ENCODE measurements around the gene CYP2A7. TPM values are rescaled to one million over a fixed set of nuclear protein-coding genes. Genes with fewer than 3 reads are reported as not detected.
A peak's percentile ranks its signal among the peaks of the same experiment; 100 is the strongest.
"Not testable (repeated sequence)": the region's sequence is repeated elsewhere in the genome, so short reads cannot be mapped to it uniquely, and the experiment has no call there.

The CYP2A7 gene
- total RNA-seq, 5 donors from 2014 or later (not counting 1 experiment from before 2014, with no cell fraction given) = not detected

GRCh38 chr19:40884187-40884931 lies 2.3 kb upstream of the CYP2A7 start:
- H3K9me3 ChIP-seq; H3K4me3 Mint-ChIP-seq; CTCF ChIA-PET; H3K4me3 ChIP-seq (ENCODE audit: control insufficient read depth in 1 of 2, extremely low read depth in 1 of 2, low read length in 1 of 2); H3K27ac Mint-ChIP-seq; H3K4me1 ChIP-seq (ENCODE audit: control insufficient read depth in 1 of 2, extremely low read depth in 1 of 2, insufficient read depth in 2 of 2, low read length in 2 of 2); H3K36me3 Mint-ChIP-seq; H3K36me3 ChIP-seq (ENCODE audit: control insufficient read depth in 2 of 2, extremely low read depth in 1 of 2, insufficient read depth in 1 of 2, low read length in 1 of 2); DNase-seq; ATAC-seq (replicated peaks in 1 of 4); POLR2A ChIA-PET; H3K27ac ChIP-seq (ENCODE audit: low read length); H3K9me3 Mint-ChIP-seq: not testable (repeated sequence)
- Mint-ChIP-seq H3K27me3 (peaks cover 15 to 31% of the 10 kb centered on the region in 2 donors), H3K4me1 (peaks cover 0 to 13% (median 3%) of the 10 kb centered on the region in 3 donors)
- H3K27me3 ChIP-seq (replicated peaks in 1 of 2; ENCODE audit: control insufficient read depth in 2 of 2, extremely low read depth in 1 of 2, insufficient read depth in 2 of 2, low read length in 1 of 2) = peaks cover 0 to 14% of the 10 kb centered on the region in 2 experiments
- WGBS (ENCODE audit: insufficient coverage) = no CpG with 5 or more reads among the region's 1 CpG

GRCh38 chr19:40879349-40879748 lies 2.7 kb downstream of the CYP2A7 start:
- H3K4me3 ChIP-seq (ENCODE audit: control insufficient read depth in 1 of 2, extremely low read depth in 1 of 2, low read length in 1 of 2); H3K4me3 Mint-ChIP-seq; H3K4me1 ChIP-seq (ENCODE audit: control insufficient read depth in 1 of 2, extremely low read depth in 1 of 2, insufficient read depth in 2 of 2, low read length in 2 of 2); H3K9me3 Mint-ChIP-seq; H3K27ac Mint-ChIP-seq; DNase-seq; ATAC-seq (replicated peaks in 1 of 4); POLR2A ChIA-PET; H3K9me3 ChIP-seq; H3K36me3 Mint-ChIP-seq; CTCF ChIA-PET; H3K36me3 ChIP-seq (ENCODE audit: control insufficient read depth in 2 of 2, extremely low read depth in 1 of 2, insufficient read depth in 1 of 2, low read length in 1 of 2); H3K27ac ChIP-seq (ENCODE audit: low read length): not testable (repeated sequence)
- H3K27me3 ChIP-seq (replicated peaks in 1 of 2; ENCODE audit: control insufficient read depth in 2 of 2, extremely low read depth in 1 of 2, insufficient read depth in 2 of 2, low read length in 1 of 2) = peaks cover 0 to 37% of the 10 kb centered on the region in 2 experiments
- Mint-ChIP-seq H3K27me3 (peaks cover 23 to 48% of the 10 kb centered on the region in 2 donors), H3K4me1 (peaks cover 14 to 23% (median 17%) of the 10 kb centered on the region in 3 donors)
- 87% methylated on average over 1 of the region's 4 CpGs for WGBS (ENCODE audit: insufficient coverage)

- H3K4me1 Mint-ChIP-seq = peaks cover 14 to 16% (median 15%) of the 10 kb centered on the region in 3 donors
- H3K36me3 ChIP-seq (ENCODE audit: control insufficient read depth in 2 of 2, extremely low read depth in 1 of 2, insufficient read depth in 1 of 2, low read length in 1 of 2); H3K27ac ChIP-seq (ENCODE audit: low read length); H3K36me3 Mint-ChIP-seq; CTCF ChIA-PET; H3K9me3 ChIP-seq; H3K9me3 Mint-ChIP-seq; H3K4me1 ChIP-seq (ENCODE audit: control insufficient read depth in 1 of 2, extremely low read depth in 1 of 2, insufficient read depth in 2 of 2, low read length in 2 of 2): not testable (repeated sequence)
- peaks cover 20 to 37% of the 10 kb centered on the region in 2 donors for H3K27me3 Mint-ChIP-seq
- H3K27ac Mint-ChIP-seq = peak overlapping the region in 1 of 2 donors; percentile 70
- H3K4me3 ChIP-seq (ENCODE audit: control insufficient read depth in 1 of 2, extremely low read depth in 1 of 2, low read length in 1 of 2) = peak overlapping the region in 1 of 2 donors; percentile 19
- DNase-seq (peak; percentile 67 to 98 (median 86)), ATAC-seq (replicated peaks in 1 of 4) (peak; percentile 86 to 95 (median 86))
- POLR2A ChIA-PET = interaction anchor here in 1 of 2 donors (0.7 kb wide), 1 partner anchor 308 kb away, joined by 3 read pairs; no protein-coding TSS in a partner anchor
- peaks cover 0 to 34% of the 10 kb centered on the region in 2 experiments for H3K27me3 ChIP-seq (replicated peaks in 1 of 2; ENCODE audit: control insufficient read depth in 2 of 2, extremely low read depth in 1 of 2, insufficient read depth in 2 of 2, low read length in 1 of 2)
- peak overlapping the region; percentile 67 to 75 (median 70) for H3K4me3 Mint-ChIP-seq
- no CpG with 5 or more reads among the region's 23 CpGs for WGBS (ENCODE audit: insufficient coverage)
These were observed 6.5 kb downstream of the CYP2A7 start for GRCh38 chr19:40875526-40875951.

- ATAC-seq (replicated peaks in 1 of 4); H3K36me3 ChIP-seq (ENCODE audit: control insufficient read depth in 2 of 2, extremely low read depth in 1 of 2, insufficient read depth in 1 of 2, low read length in 1 of 2); H3K27ac Mint-ChIP-seq; H3K36me3 Mint-ChIP-seq; DNase-seq; POLR2A ChIA-PET; H3K9me3 ChIP-seq; H3K9me3 Mint-ChIP-seq; H3K4me1 ChIP-seq (ENCODE audit: control insufficient read depth in 1 of 2, extremely low read depth in 1 of 2, insufficient read depth in 2 of 2, low read length in 2 of 2); H3K27ac ChIP-seq (ENCODE audit: low read length); CTCF ChIA-PET: not testable (repeated sequence)
- H3K4me3 ChIP-seq (ENCODE audit: control insufficient read depth in 1 of 2, extremely low read depth in 1 of 2, low read length in 1 of 2) = peak overlapping the region in 1 of 2 donors; percentile 19
- Mint-ChIP-seq H3K4me1 (peaks cover 10 to 14% (median 14%) of the 10 kb centered on the region in 3 donors), H3K27me3 (peaks cover 22 to 34% of the 10 kb centered on the region in 2 donors), H3K4me3 (peak overlapping the region; percentile 67 to 75 (median 70))
- 75% methylated on average over 1 of the region's 4 CpGs for WGBS (ENCODE audit: insufficient coverage)
- H3K27me3 ChIP-seq (replicated peaks in 1 of 2; ENCODE audit: control insufficient read depth in 2 of 2, extremely low read depth in 1 of 2, insufficient read depth in 2 of 2, low read length in 1 of 2) = peaks cover 0 to 29% of the 10 kb centered on the region in 2 experiments
These were observed 7.2 kb downstream of the CYP2A7 start for GRCh38 chr19:40874874-40875273.

GRCh38 chr19:40873873-40874272 lies 8.2 kb downstream of the CYP2A7 start:
- ATAC-seq (replicated peaks in 1 of 4); H3K27ac Mint-ChIP-seq; H3K9me3 ChIP-seq; H3K27ac ChIP-seq (ENCODE audit: low read length); POLR2A ChIA-PET; H3K4me1 ChIP-seq (ENCODE audit: control insufficient read depth in 1 of 2, extremely low read depth in 1 of 2, insufficient read depth in 2 of 2, low read length in 2 of 2); H3K36me3 Mint-ChIP-seq; DNase-seq; H3K4me3 ChIP-seq (ENCODE audit: control insufficient read depth in 1 of 2, extremely low read depth in 1 of 2, low read length in 1 of 2); H3K4me3 Mint-ChIP-seq; H3K9me3 Mint-ChIP-seq; CTCF ChIA-PET; H3K36me3 ChIP-seq (ENCODE audit: control insufficient read depth in 2 of 2, extremely low read depth in 1 of 2, insufficient read depth in 1 of 2, low read length in 1 of 2): not testable (repeated sequence)
- H3K27me3 Mint-ChIP-seq = peaks cover 14 to 25% of the 10 kb centered on the region in 2 donors
- H3K27me3 ChIP-seq (replicated peaks in 1 of 2; ENCODE audit: control insufficient read depth in 2 of 2, extremely low read depth in 1 of 2, insufficient read depth in 2 of 2, low read length in 1 of 2) = peaks cover 0 to 26% of the 10 kb centered on the region in 2 experiments
- H3K4me1 Mint-ChIP-seq = peaks cover 10 to 14% (median 14%) of the 10 kb centered on the region in 3 donors
- no CpG with 5 or more reads among the region's 2 CpGs for WGBS (ENCODE audit: insufficient coverage)

- Histone ChIP-seq H3K27ac (ENCODE audit: low read length) (no peak overlapping the region), H3K27me3 (replicated peaks in 1 of 2; ENCODE audit: control insufficient read depth in 2 of 2, extremely low read depth in 1 of 2, insufficient read depth in 2 of 2, low read length in 1 of 2) (peaks cover 0 to 12% of the 10 kb centered on the region in 2 experiments), H3K4me3 (ENCODE audit: control insufficient read depth in 1 of 2, extremely low read depth in 1 of 2, low read length in 1 of 2) (no peak overlapping the region), H3K36me3 (ENCODE audit: control insufficient read depth in 2 of 2, extremely low read depth in 1 of 2, insufficient read depth in 1 of 2, low read length in 1 of 2) (no peaks in the 10 kb centered on the region), H3K4me1 (ENCODE audit: control insufficient read depth in 1 of 2, extremely low read depth in 1 of 2, insufficient read depth in 2 of 2, low read length in 2 of 2) (peaks cover 0 to 7% of the 10 kb centered on the region in 2 experiments), H3K9me3 (no peaks in the 10 kb centered on the region)
- DNase-seq (no peak), ATAC-seq (replicated peaks in 1 of 4) (no peak)
- no peaks in the 10 kb centered on the region for H3K36me3 Mint-ChIP-seq
- H3K4me3 Mint-ChIP-seq = no peak overlapping the region
- peaks cover 10 to 14% (median 14%) of the 10 kb centered on the region in 3 donors for H3K4me1 Mint-ChIP-seq
- H3K9me3 Mint-ChIP-seq = no peaks in the 10 kb centered on the region
- ChIA-PET CTCF (interaction anchor here in 1 of 2 donors (0.6 kb wide), 2 partner anchors 12 to 31 kb away, joined by 3 to 4 read pairs; no protein-coding TSS in a partner anchor), POLR2A (no interaction called here)
- H3K27ac Mint-ChIP-seq = no peak overlapping the region
- peaks cover 12 to 16% of the 10 kb centered on the region in 2 donors for H3K27me3 Mint-ChIP-seq
- WGBS (ENCODE audit: insufficient coverage) = 100% methylated on average over 1 of the region's 2 CpGs
These were observed 9.8 kb downstream of the CYP2A7 start for GRCh38 chr19:40872209-40872608.

All from T-cell (primary cell).